Effector CD4-positive, alpha-beta T cell (primary cell): ENCODE data around the gene CDHR1.
A peak's percentile ranks its signal among the peaks of the same experiment; 100 is the strongest.
"Not testable (repeated sequence)": the region's sequence is repeated elsewhere in the genome, so short reads cannot be mapped to it uniquely, and the experiment has no call there.

Experiments
- DNase-seq: peaks from one replicate; pipeline ENCODE4 v3.0.0-alpha.2; 2020

CDHR1 gene

GRCh38 chr10:84175436-84175835, 18.9 kb upstream of the CDHR1 start:
- no peak for DNase-seq

- DNase-seq = no peak
Measured at GRCh38 chr10:84176351-84176750, 18.0 kb upstream of the CDHR1 start.

- DNase-seq = no peak
Measured at GRCh38 chr10:84176836-84177474, 17.4 kb upstream of the CDHR1 start.

GRCh38 chr10:84177541-84178141, 16.7 kb upstream of the CDHR1 start:
- DNase-seq = peak; percentile 11

GRCh38 chr10:84178160-84178609, 16.2 kb upstream of the CDHR1 start:
- DNase-seq = no peak

- peak; percentile 7 for DNase-seq
Measured at GRCh38 chr10:84179059-84179710, 15.2 kb upstream of the CDHR1 start.

- DNase-seq = not testable (repeated sequence)
Measured at GRCh38 chr10:84180386-84180785, 14.0 kb upstream of the CDHR1 start.

- no peak for DNase-seq
Measured at GRCh38 chr10:84181631-84182030, 12.7 kb upstream of the CDHR1 start.

GRCh38 chr10:84184517-84184916, 9.8 kb upstream of the CDHR1 start:
- no peak for DNase-seq

GRCh38 chr10:84185526-84186175, 8.7 kb upstream of the CDHR1 start:
- no peak for DNase-seq

- no peak for DNase-seq
Measured at GRCh38 chr10:84188815-84189214, 5.5 kb upstream of the CDHR1 start.

GRCh38 chr10:84190621-84191020, 3.7 kb upstream of the CDHR1 start:
- no peak for DNase-seq

- no peak for DNase-seq
Measured at GRCh38 chr10:84191106-84191505, 3.2 kb upstream of the CDHR1 start.

- no peak for DNase-seq
Measured at GRCh38 chr10:84193327-84193726, 1.0 kb upstream of the CDHR1 start.

- DNase-seq = no peak
Measured at GRCh38 chr10:84193846-84194423, 402 bp upstream of the CDHR1 start.

GRCh38 chr10:84195044-84195830, 900 bp downstream of the CDHR1 start:
- no peak for DNase-seq

- DNase-seq = no peak
Measured at GRCh38 chr10:84196083-84196482, 1.7 kb downstream of the CDHR1 start.

GRCh38 chr10:84196941-84197340, 2.6 kb downstream of the CDHR1 start:
- no peak for DNase-seq

- no peak for DNase-seq
Measured at GRCh38 chr10:84197643-84198042, 3.3 kb downstream of the CDHR1 start.

- DNase-seq = no peak
Measured at GRCh38 chr10:84198206-84198915, 4.0 kb downstream of the CDHR1 start.

- no peak for DNase-seq
Measured at GRCh38 chr10:84200537-84201243, 6.4 kb downstream of the CDHR1 start.
